Measurements from ENCODE around the gene DPEP1.
"Not testable (repeated sequence)": the region's sequence is repeated elsewhere in the genome, so short reads cannot be mapped to it uniquely, and the experiment has no call there.

DPEP1 gene

DNA sequence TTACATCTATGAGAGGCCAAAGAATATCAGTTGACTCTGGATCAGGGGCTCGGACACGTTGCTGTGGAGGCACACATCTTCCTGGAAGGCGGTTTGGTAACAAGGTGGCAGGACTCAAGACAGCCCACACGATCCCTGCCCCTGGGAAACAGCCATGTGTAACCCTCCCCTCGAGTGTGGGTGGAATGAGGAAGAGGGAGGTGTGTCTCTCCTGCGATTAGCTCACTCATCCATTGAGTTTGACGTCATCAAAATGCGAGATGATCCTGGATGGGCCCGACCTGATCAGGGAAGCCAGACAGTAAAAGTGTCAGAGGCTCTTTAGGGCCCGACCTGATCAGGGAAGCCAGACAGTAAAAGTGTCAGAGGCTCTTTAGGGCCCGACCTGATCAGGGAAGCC, 50.8 kb downstream of the DPEP1 start:
- Histone ChIP-seq H3K4me1 (ENCODE audit: control insufficient read depth in 1 of 2, insufficient read depth in 2 of 2, low read length in 2 of 2) (peaks cover 7 to 11% of the 10 kb centered on the region in 2 donors), H3K36me3 (ENCODE audit: control insufficient read depth in 1 of 2, insufficient read depth in 2 of 2, low read length in 2 of 2) (peaks cover 4 to 19% of the 10 kb centered on the region in 2 donors)
- not testable (repeated sequence) for H3K27ac ChIP-seq (ENCODE audit: low read depth, low read length); H3K9ac ChIP-seq (ENCODE audit: low read depth in 1 of 2, low read length in 2 of 2); H3K9me3 ChIP-seq (ENCODE audit: control insufficient read depth in 1 of 2, low read length in 2 of 2); H3K4me3 ChIP-seq (ENCODE audit: low read depth in 1 of 2, low read length in 2 of 2); H3K27me3 ChIP-seq (ENCODE audit: control insufficient read depth in 1 of 2, insufficient read depth in 2 of 2, low read length in 2 of 2)

- H3K27ac ChIP-seq (ENCODE audit: low read depth, low read length); H3K27me3 ChIP-seq (ENCODE audit: control insufficient read depth in 1 of 2, insufficient read depth in 2 of 2, low read length in 2 of 2); H3K36me3 ChIP-seq (ENCODE audit: control insufficient read depth in 1 of 2, insufficient read depth in 2 of 2, low read length in 2 of 2); H3K4me3 ChIP-seq (ENCODE audit: low read depth in 1 of 2, low read length in 2 of 2); H3K9me3 ChIP-seq (ENCODE audit: control insufficient read depth in 1 of 2, low read length in 2 of 2); H3K9ac ChIP-seq (ENCODE audit: low read depth in 1 of 2, low read length in 2 of 2): not testable (repeated sequence)
- peaks cover 16 to 21% of the 10 kb centered on the region in 2 donors for H3K4me1 ChIP-seq (ENCODE audit: control insufficient read depth in 1 of 2, insufficient read depth in 2 of 2, low read length in 2 of 2)
Measured at GRCh38 chr16:89667000-89667399, 53.6 kb downstream of the DPEP1 start.

DNA sequence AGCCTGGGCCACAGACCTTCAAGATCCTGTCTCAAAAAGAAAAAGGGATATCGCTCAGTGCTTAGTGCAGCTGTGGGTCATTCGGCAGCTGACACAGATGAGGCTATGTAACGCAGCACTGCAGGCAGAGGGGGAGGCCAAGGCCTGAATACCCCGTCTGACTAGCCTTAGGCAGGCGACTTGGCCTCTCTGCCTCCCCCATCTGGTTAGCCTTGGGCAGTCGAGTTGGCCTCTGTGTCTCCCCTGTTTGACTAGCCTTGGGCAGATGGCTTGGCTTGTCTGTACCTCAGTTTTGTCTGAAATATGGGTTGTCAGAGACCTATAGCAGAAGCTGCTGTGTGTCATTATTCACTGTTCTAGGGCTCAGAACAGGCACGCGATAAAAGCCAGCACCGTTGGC, 54.2 kb downstream of the DPEP1 start:
- no peaks in the 10 kb centered on the region for H3K27me3 ChIP-seq (ENCODE audit: control insufficient read depth in 1 of 2, insufficient read depth in 2 of 2, low read length in 2 of 2)
- H3K4me1 ChIP-seq (ENCODE audit: control insufficient read depth in 1 of 2, insufficient read depth in 2 of 2, low read length in 2 of 2), result peaks cover 16 to 21% of the 10 kb centered on the region in 2 donors
- H3K9ac ChIP-seq (ENCODE audit: low read depth in 1 of 2, low read length in 2 of 2), result no peak overlapping the region
- no peaks in the 10 kb centered on the region for H3K9me3 ChIP-seq (ENCODE audit: control insufficient read depth in 1 of 2, low read length in 2 of 2)
- no peak overlapping the region for H3K4me3 ChIP-seq (ENCODE audit: low read depth in 1 of 2, low read length in 2 of 2)
- H3K36me3 ChIP-seq (ENCODE audit: control insufficient read depth in 1 of 2, insufficient read depth in 2 of 2, low read length in 2 of 2), result peaks cover 0 to 7% of the 10 kb centered on the region in 2 donors
- H3K27ac ChIP-seq (ENCODE audit: low read depth, low read length), result no peak overlapping the region

DNA sequence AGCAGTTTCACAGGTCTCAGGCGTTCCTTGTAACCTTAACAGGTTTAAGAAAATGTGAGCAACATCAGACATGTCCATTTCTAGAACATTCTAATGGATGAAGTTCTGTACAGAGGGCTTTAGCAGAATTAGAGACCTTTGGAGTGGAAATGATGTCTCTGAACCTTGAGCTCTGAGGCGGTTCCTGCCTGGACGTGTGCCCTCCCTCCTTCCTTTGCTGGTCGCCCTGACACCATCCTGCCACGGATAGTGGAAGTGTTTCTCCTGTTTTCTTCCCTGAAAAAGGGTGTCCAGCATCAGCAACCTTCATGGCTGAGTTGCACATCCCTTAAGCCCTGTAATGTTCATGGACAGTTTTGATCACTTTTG, 55.3 kb downstream of the DPEP1 start:
- Histone ChIP-seq H3K36me3 (ENCODE audit: control insufficient read depth in 1 of 2, insufficient read depth in 2 of 2, low read length in 2 of 2) (peaks cover 0 to 7% of the 10 kb centered on the region in 2 donors), H3K9ac (ENCODE audit: low read depth in 1 of 2, low read length in 2 of 2) (peak overlapping the region in 1 of 2 donors; percentile 43), H3K27ac (ENCODE audit: low read depth, low read length) (peak overlapping the region; percentile 74), H3K9me3 (ENCODE audit: control insufficient read depth in 1 of 2, low read length in 2 of 2) (no peaks in the 10 kb centered on the region), H3K4me3 (ENCODE audit: low read depth in 1 of 2, low read length in 2 of 2) (peak overlapping the region; percentile 46 to 55), H3K4me1 (ENCODE audit: control insufficient read depth in 1 of 2, insufficient read depth in 2 of 2, low read length in 2 of 2) (peaks cover 16 to 21% of the 10 kb centered on the region in 2 donors), H3K27me3 (ENCODE audit: control insufficient read depth in 1 of 2, insufficient read depth in 2 of 2, low read length in 2 of 2) (no peaks in the 10 kb centered on the region)

- Histone ChIP-seq H3K9ac (ENCODE audit: low read depth in 1 of 2, low read length in 2 of 2) (no peak overlapping the region), H3K36me3 (ENCODE audit: control insufficient read depth in 1 of 2, insufficient read depth in 2 of 2, low read length in 2 of 2) (peaks cover 0 to under 1% of the 10 kb centered on the region in 2 donors), H3K4me1 (ENCODE audit: control insufficient read depth in 1 of 2, insufficient read depth in 2 of 2, low read length in 2 of 2) (peaks cover 16 to 21% of the 10 kb centered on the region in 2 donors), H3K4me3 (ENCODE audit: low read depth in 1 of 2, low read length in 2 of 2) (no peak overlapping the region), H3K27ac (ENCODE audit: low read depth, low read length) (no peak overlapping the region), H3K27me3 (ENCODE audit: control insufficient read depth in 1 of 2, insufficient read depth in 2 of 2, low read length in 2 of 2) (no peaks in the 10 kb centered on the region), H3K9me3 (ENCODE audit: control insufficient read depth in 1 of 2, low read length in 2 of 2) (no peaks in the 10 kb centered on the region)
Measured at GRCh38 chr16:89669755-89670154, 56.3 kb downstream of the DPEP1 start.

DNA sequence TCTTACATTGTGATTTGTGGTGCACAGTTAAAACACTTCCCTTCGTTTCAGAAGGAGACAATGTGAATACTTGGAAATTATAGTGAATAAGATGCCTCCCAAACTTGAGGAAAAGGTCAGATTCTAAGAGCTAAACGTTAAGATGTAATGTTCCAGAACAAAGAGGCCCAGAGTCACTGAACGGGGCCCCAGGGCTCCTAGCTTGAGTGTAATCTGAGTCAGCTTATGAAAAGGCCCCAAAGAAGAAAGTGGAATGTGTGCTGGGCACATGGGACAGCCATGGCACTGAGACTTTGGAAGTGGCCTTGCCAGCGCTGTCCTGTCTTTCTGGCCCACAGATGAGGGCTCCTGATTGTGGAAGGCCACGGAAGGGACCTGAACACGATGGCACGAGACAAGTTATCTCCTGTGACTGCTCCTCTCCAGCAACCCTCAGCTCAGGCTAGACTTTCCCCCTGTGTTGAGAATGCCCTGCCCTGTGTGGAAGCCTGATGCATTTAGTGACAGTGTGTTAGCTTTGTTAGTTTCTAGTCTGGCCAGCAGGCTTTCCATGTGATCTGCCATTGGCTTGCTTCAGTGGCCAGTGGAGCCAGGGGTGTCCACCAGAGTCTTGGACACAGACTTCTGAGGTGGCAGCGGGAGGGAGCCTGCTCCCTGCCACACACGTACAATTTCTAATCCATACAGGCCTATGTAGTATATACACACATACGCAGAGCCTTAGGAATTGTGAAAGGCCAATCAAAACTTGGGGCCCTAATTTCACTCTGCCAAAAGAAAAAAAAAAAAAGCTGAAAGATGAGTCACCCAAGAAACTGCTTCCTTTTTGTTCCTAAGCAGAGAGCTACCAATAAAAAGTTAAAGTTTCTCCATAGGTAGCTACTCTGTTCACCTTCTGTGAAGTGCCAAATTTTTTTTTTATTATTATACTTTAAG, 57.3 kb downstream of the DPEP1 start:
- H3K27ac ChIP-seq (ENCODE audit: low read depth, low read length), result no peak overlapping the region
- no peak overlapping the region for H3K9ac ChIP-seq (ENCODE audit: low read depth in 1 of 2, low read length in 2 of 2)
- H3K4me1 ChIP-seq (ENCODE audit: control insufficient read depth in 1 of 2, insufficient read depth in 2 of 2, low read length in 2 of 2), result peaks cover 16 to 21% of the 10 kb centered on the region in 2 donors
- no peaks in the 10 kb centered on the region for H3K9me3 ChIP-seq (ENCODE audit: control insufficient read depth in 1 of 2, low read length in 2 of 2)
- H3K36me3 ChIP-seq (ENCODE audit: control insufficient read depth in 1 of 2, insufficient read depth in 2 of 2, low read length in 2 of 2), result no peaks in the 10 kb centered on the region
- no peaks in the 10 kb centered on the region for H3K27me3 ChIP-seq (ENCODE audit: control insufficient read depth in 1 of 2, insufficient read depth in 2 of 2, low read length in 2 of 2)
- H3K4me3 ChIP-seq (ENCODE audit: low read depth in 1 of 2, low read length in 2 of 2), result no peak overlapping the region

GRCh38 chr16:89671565-89671964, 58.1 kb downstream of the DPEP1 start:
- H3K27ac ChIP-seq (ENCODE audit: low read depth, low read length); H3K9me3 ChIP-seq (ENCODE audit: control insufficient read depth in 1 of 2, low read length in 2 of 2); H3K4me3 ChIP-seq (ENCODE audit: low read depth in 1 of 2, low read length in 2 of 2); H3K27me3 ChIP-seq (ENCODE audit: control insufficient read depth in 1 of 2, insufficient read depth in 2 of 2, low read length in 2 of 2); H3K9ac ChIP-seq (ENCODE audit: low read depth in 1 of 2, low read length in 2 of 2); H3K36me3 ChIP-seq (ENCODE audit: control insufficient read depth in 1 of 2, insufficient read depth in 2 of 2, low read length in 2 of 2): not testable (repeated sequence)
- peaks cover 16 to 21% of the 10 kb centered on the region in 2 donors for H3K4me1 ChIP-seq (ENCODE audit: control insufficient read depth in 1 of 2, insufficient read depth in 2 of 2, low read length in 2 of 2)

DNA sequence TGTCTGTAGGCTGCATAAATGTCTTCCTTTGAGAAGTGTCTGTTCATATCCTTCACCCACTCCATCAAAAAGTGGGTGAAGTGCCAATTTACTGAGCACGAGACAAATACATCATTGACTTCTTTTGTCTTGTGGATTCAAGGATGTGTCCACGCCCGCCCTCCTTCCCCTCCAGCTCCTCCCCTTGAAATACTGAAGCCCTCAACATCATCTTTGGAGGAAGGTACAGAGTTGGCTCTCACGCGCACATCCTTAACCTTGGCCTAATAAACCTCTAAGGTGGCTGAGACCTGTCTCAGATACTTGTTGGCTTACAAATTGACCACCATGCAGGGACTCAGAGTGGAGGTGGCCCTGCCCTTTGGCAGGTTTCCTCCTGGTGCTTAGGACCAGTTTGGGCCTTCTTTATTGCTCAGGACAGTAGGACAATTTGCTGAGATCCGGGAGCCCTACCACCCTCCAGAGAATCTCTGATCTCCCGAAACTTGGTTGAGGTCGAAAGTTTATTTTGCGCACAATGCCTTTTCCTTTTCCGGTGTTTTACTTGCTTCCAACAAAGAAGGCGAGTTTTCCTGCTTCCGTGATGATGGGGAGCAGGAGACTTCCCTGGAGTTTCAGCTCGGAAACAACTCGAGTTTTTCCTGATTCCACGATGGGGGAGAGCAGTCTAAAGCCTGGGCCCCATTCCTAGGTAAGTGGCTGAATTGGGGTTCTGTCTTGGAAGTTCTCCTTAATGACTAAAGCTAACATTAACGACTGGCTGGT, 58.9 kb downstream of the DPEP1 start:
- Histone ChIP-seq H3K27me3 (ENCODE audit: control insufficient read depth in 1 of 2, insufficient read depth in 2 of 2, low read length in 2 of 2) (no peaks in the 10 kb centered on the region), H3K9me3 (ENCODE audit: control insufficient read depth in 1 of 2, low read length in 2 of 2) (no peaks in the 10 kb centered on the region), H3K4me1 (ENCODE audit: control insufficient read depth in 1 of 2, insufficient read depth in 2 of 2, low read length in 2 of 2) (peaks cover 16 to 21% of the 10 kb centered on the region in 2 donors), H3K9ac (ENCODE audit: low read depth in 1 of 2, low read length in 2 of 2) (no peak overlapping the region), H3K4me3 (ENCODE audit: low read depth in 1 of 2, low read length in 2 of 2) (no peak overlapping the region), H3K27ac (ENCODE audit: low read depth, low read length) (no peak overlapping the region), H3K36me3 (ENCODE audit: control insufficient read depth in 1 of 2, insufficient read depth in 2 of 2, low read length in 2 of 2) (no peaks in the 10 kb centered on the region)

GRCh38 chr16:89678258-89678657, 64.8 kb downstream of the DPEP1 start:
- no peaks in the 10 kb centered on the region for H3K4me1 ChIP-seq (ENCODE audit: control insufficient read depth in 1 of 2, insufficient read depth in 2 of 2, low read length in 2 of 2)

DNA sequence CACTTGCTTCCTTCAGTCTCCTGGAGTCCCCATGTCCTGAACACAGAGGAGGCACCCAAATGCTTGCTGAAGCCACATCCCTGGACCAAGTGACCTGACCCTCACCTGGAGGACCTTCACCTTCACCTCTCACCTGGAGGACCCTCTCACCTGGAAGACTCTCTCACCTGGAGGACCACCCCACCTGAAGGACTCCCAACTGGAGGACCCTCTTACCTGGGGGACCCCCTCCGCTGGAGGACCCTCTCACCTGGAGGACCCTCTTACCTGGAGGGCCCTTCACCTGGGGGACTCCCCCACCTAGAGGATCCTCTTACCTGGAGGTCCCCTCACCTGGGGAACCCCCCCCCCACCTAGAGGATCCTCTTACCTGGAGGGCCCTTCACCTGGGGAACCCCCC, 72.5 kb downstream of the DPEP1 start:
- no peak overlapping the region for H3K9ac ChIP-seq (ENCODE audit: low read depth in 1 of 2, low read length in 2 of 2)
- peaks cover 11 to 18% of the 10 kb centered on the region in 2 donors for H3K36me3 ChIP-seq (ENCODE audit: control insufficient read depth in 1 of 2, insufficient read depth in 2 of 2, low read length in 2 of 2)
- H3K27ac ChIP-seq (ENCODE audit: low read depth, low read length), result no peak overlapping the region
- H3K4me1 ChIP-seq (ENCODE audit: control insufficient read depth in 1 of 2, insufficient read depth in 2 of 2, low read length in 2 of 2), result peaks cover 7 to 15% of the 10 kb centered on the region in 2 donors
- no peaks in the 10 kb centered on the region for H3K9me3 ChIP-seq (ENCODE audit: control insufficient read depth in 1 of 2, low read length in 2 of 2)
- H3K27me3 ChIP-seq (ENCODE audit: control insufficient read depth in 1 of 2, insufficient read depth in 2 of 2, low read length in 2 of 2), result no peaks in the 10 kb centered on the region
- H3K4me3 ChIP-seq (ENCODE audit: low read depth in 1 of 2, low read length in 2 of 2), result no peak overlapping the region

More at GRCh38 chr16:89678258-89678657, 64.8 kb downstream of the DPEP1 start:
- no peak overlapping the region for H3K9ac ChIP-seq (ENCODE audit: low read depth in 1 of 2, low read length in 2 of 2)
- H3K9me3 ChIP-seq (ENCODE audit: control insufficient read depth in 1 of 2, low read length in 2 of 2), result no peaks in the 10 kb centered on the region
- H3K27me3 ChIP-seq (ENCODE audit: control insufficient read depth in 1 of 2, insufficient read depth in 2 of 2, low read length in 2 of 2), result no peaks in the 10 kb centered on the region
- H3K36me3 ChIP-seq (ENCODE audit: control insufficient read depth in 1 of 2, insufficient read depth in 2 of 2, low read length in 2 of 2), result no peaks in the 10 kb centered on the region
- H3K4me3 ChIP-seq (ENCODE audit: low read depth in 1 of 2, low read length in 2 of 2), result no peak overlapping the region
- no peak overlapping the region for H3K27ac ChIP-seq (ENCODE audit: low read depth, low read length)

Measured in duodenal mucosa (tissue), 2 donors.